Smooth muscle cell of the umbilical artery (primary cell): Measurements from ENCODE around the gene ATP11B. TPM values are rescaled to one million over a fixed set of nuclear protein-coding genes. Genes with fewer than 3 reads are reported as not detected.

Experiments used
- total RNA-seq: library from RNA; depleted of rRNA; stranded (reverse); fragments of >200 nt; gene quantifications from 2 replicates; pipeline ENCODE4 v1.2.3, GENCODE V29; 2014

The ATP11B gene
- 59.7 and 60.2 TPM in 2 replicates for total RNA-seq

DNA sequence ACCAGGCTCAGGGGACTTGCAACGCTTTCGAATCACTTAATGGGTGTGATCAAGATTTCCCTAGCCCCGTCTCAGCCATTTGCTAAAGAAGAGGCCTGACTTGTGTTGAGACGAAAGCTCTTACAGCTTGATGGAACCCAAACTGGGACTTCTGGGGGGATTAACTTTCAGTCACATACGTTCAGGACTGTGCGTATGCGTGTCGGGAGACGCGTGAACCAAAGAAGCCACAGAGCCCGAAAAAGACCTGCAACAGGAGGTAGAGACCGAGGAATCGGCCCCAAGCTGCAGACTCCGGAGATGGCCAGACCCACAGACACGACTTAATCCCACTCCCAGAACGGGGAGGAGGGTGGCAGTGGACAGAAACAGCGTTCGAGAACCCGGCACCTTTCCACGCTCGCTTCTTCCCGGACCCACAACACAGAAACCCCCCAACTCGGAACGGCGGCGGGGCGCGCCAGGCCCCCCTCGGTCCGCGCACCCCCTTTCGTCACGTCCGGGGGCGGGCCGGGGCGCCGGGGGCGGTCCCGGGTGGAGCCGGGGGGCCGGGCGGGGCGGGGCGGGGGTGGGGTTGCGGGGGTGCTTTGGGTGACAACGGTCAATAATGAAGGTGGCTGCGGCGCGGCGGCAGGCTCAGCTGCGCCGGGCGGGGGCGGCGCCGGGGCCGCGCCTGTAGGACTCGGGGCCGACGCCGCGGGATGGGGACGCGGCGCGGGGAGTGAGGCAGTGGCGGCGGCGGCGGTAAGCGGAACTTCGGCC, at the start of gene ATP11B:
ATP11B (plus strand) TSS at position 604 of the 762 bp plus-strand sequence. CDS start 256 bp downstream, outside the sequence.

Other genes starting within 250 kb of the ATP11B start
- 37.4 and 38.5 TPM in 2 replicates for gene DCUN1D1, start 187.0 kb downstream of the ATP11B start, total RNA-seq